GM12878 (cell line): ENCODE measurements around the gene LRRC58. TPM values are rescaled to one million over a fixed set of nuclear protein-coding genes. Genes with fewer than 3 reads are reported as not detected.

ENCODE experiments used
- ATAC-seq: fragments of 200-7000 bp; cut with Tn5 transposase; 3 replicates; pipeline ENCODE4 v1.9.1; 2020; ENCODE audit warnings: mild to moderate bottlenecking, moderate library complexity
- BruUV-seq: library from RNA; stranded (reverse); fragments of 400-500 nt; replicated peaks from 2 replicates; lab custom pipeline; 2021; lab: Mats Ljungman, UMichigan
- CTCF ChIA-PET: fragments of 300-600 bp; sonication (Branson Sonifier 250); formaldehyde crosslinking; extraction: SDS; loops from one replicate; lab custom pipeline; 2021; ENCODE audit warnings: inconsistent platforms; lab: Yijun Ruan, JAX
- POLR2A ChIA-PET: fragments of 350-600 bp; formaldehyde crosslinking; extraction: SDS; loops from one replicate; lab custom pipeline; 2021; ENCODE audit warnings: inconsistent platforms; lab: Charles Lee
- RAD21 ChIA-PET: fragments of 300-600 bp; sonication (Branson Sonifier 250); formaldehyde crosslinking; loops from one replicate; lab custom pipeline; 2023; ENCODE audit warnings: antibody characterized with exemption; ENCODE audit not compliant: unreplicated experiment; lab: Charles Lee
- SMC1A ChIA-PET: fragments of 300-600 bp; sonication (Branson Sonifier 250); formaldehyde crosslinking; loops from one replicate; lab custom pipeline; 2023; ENCODE audit not compliant: unreplicated experiment, uncharacterized antibody; lab: Charles Lee
- DNase-seq: peaks from one replicate; pipeline ENCODE4 v3.0.0-alpha.2; 2011; ENCODE audit warnings: low read depth, low spot score
- FAIRE-seq: peaks from 3 replicates; lab custom pipeline; 2011; peaks lifted over from hg19 to GRCh38; lab: Jason Lieb, UNC
- H2AFZ ChIP-seq: 2 replicates; pipeline ENCODE4 v1.6.0; 2011; ENCODE audit warnings: low read depth, low read length, control low read depth; ENCODE audit not compliant: control insufficient read depth
- H3K27ac ChIP-seq: 2 replicates; pipeline ENCODE4 v1.5.1; 2011; ENCODE audit warnings: control low read depth; ENCODE audit not compliant: control insufficient read depth, insufficient read depth
- H3K27me3 ChIP-seq, 2 experiments: replicated peaks in 1 of 2; 2 replicates each; pipeline versions ENCODE4 v1.6.0 to v1.6.1; 2011; ENCODE audit warnings: low read length in 1 of 2; ENCODE audit not compliant: control insufficient read depth in 2 of 2, insufficient read depth in 2 of 2
- H3K36me3 ChIP-seq, 2 experiments: 2 replicates each; pipeline ENCODE4 v1.5.1; 2011; ENCODE audit warnings: low read length in 1 of 2; ENCODE audit not compliant: control insufficient read depth in 2 of 2, insufficient read depth in 2 of 2
- H3K4me1 ChIP-seq: 2 replicates; pipeline ENCODE4 v1.6.1; 2011; ENCODE audit warnings: mild to moderate bottlenecking, low read length, moderate library complexity, mixed read lengths; ENCODE audit not compliant: control insufficient read depth, insufficient read depth
- H3K4me2 ChIP-seq: 2 replicates; pipeline ENCODE4 v1.6.0; 2011; ENCODE audit warnings: control low read depth; ENCODE audit not compliant: control insufficient read depth, insufficient read depth
- H3K4me3 ChIP-seq: fragments of 200-600 bp; sonication (generic); 2 replicates; pipeline ENCODE4 v1.5.1; 2016
- H3K79me2 ChIP-seq: 2 replicates; pipeline ENCODE4 v1.6.0; 2011; ENCODE audit warnings: low read length; ENCODE audit not compliant: control insufficient read depth, insufficient read depth
- H3K9ac ChIP-seq: 2 replicates; pipeline ENCODE4 v1.8.0; 2011; ENCODE audit warnings: low read length, control low read depth, mixed read lengths; ENCODE audit not compliant: control insufficient read depth, insufficient read depth
- H3K9me3 ChIP-seq: replicated peaks from 3 replicates; pipeline ENCODE4 v1.5.1; 2011; ENCODE audit warnings: mild to moderate bottlenecking, low read length; ENCODE audit not compliant: control insufficient read depth, insufficient read depth
- H4K20me1 ChIP-seq: 2 replicates; pipeline ENCODE4 v1.6.0; 2011; ENCODE audit not compliant: control insufficient read depth, insufficient read depth
- BCLAF1 ChIP-seq: fragments of 450-650 bp; IDR thresholded peaks from 2 replicates; pipeline ENCODE4 v1.6.1; 2017; ENCODE audit warnings: antibody characterized with exemption, mild to moderate bottlenecking, moderate library complexity
- BHLHE40 ChIP-seq, 2 experiments: fragments of 450-650 bp in 1 of 2; IDR thresholded peaks; 2 replicates each; pipeline ENCODE4 v1.6.1; 2011 to 2017; ENCODE audit warnings: low read depth in 2 of 2, borderline replicate concordance in 1 of 2, improper control_type of control experiment in 1 of 2, low read length in 1 of 2, mild to moderate bottlenecking in 1 of 2
- CUX1 ChIP-seq: IDR thresholded peaks from 2 replicates; pipeline ENCODE4 v1.6.1; 2012; ENCODE audit warnings: improper control_type of control experiment, low read depth, low read length; ENCODE audit not compliant: insufficient replicate concordance
- HDAC6 ChIP-seq: fragments of 200-600 bp; sonication (generic); IDR thresholded peaks from one replicate; pipeline ENCODE4 v1.8.0; 2017; ENCODE audit warnings: antibody characterized with exemption; ENCODE audit not compliant: unreplicated experiment
- HDGF ChIP-seq: fragments of 450-650 bp; IDR thresholded peaks from 2 replicates; pipeline ENCODE4 v1.6.1; 2016; ENCODE audit warnings: antibody characterized with exemption
- IRF5 ChIP-seq: fragments of 450-650 bp; IDR thresholded peaks from 2 replicates; pipeline ENCODE4 v1.6.1; 2017; ENCODE audit warnings: borderline replicate concordance
- MLLT1 ChIP-seq: fragments of 450-650 bp; IDR thresholded peaks from 2 replicates; pipeline ENCODE4 v1.6.1; 2016; ENCODE audit warnings: mild to moderate bottlenecking
- MTA3 ChIP-seq: IDR thresholded peaks from 2 replicates; pipeline ENCODE4 v1.6.1; 2012; ENCODE audit warnings: low read length, inconsistent platforms, borderline replicate concordance
- NR2F1 ChIP-seq: fragments of 450-650 bp; conservative IDR thresholded peaks from 2 replicates; pipeline ENCODE4 v1.6.1; 2017; ENCODE audit warnings: mild to moderate bottlenecking
- PML ChIP-seq: IDR thresholded peaks from 2 replicates; pipeline ENCODE4 v1.6.1; 2012; ENCODE audit warnings: low read length, inconsistent platforms
- RAD21 ChIP-seq: IDR thresholded peaks from 2 replicates; pipeline ENCODE4 v1.6.1; 2011; ENCODE audit warnings: mild to moderate bottlenecking, low read depth, low read length, moderate library complexity; ENCODE audit not compliant: insufficient read depth
- SIN3A ChIP-seq: IDR thresholded peaks from 2 replicates; pipeline ENCODE4 v1.6.1; 2012; ENCODE audit warnings: low read depth, low read length, improper control_type of control experiment
- TBL1XR1 ChIP-seq: IDR thresholded peaks from 2 replicates; pipeline ENCODE4 v1.6.1; 2012; ENCODE audit warnings: low read depth, low read length, improper control_type of control experiment
- ZNF217 ChIP-seq: fragments of 450-650 bp; IDR thresholded peaks from 2 replicates; pipeline ENCODE4 v1.6.1; 2017; ENCODE audit warnings: antibody characterized with exemption, mild to moderate bottlenecking
- WGBS: methylation state at CpG from one replicate; pipeline ENCODE4 v1.1.6; 2016; ENCODE audit warnings: low lambda C conversion rate; ENCODE audit not compliant: insufficient replicate concordance, insufficient coverage; ENCODE audit errors: missing lambda C conversion rate; 5-methylcytosine and 5-hydroxymethylcytosine counted together
- in situ Hi-C: fragments of 300-500 bp; cut with MboI; formaldehyde crosslinking; loops from 9 replicates; pipeline ENCODE4 v1.14.3; 2018; ENCODE audit warnings: mixed read lengths
- intact Hi-C: fragments of 100-400 bp; cut with micrococcal nuclease; formaldehyde crosslinking; loops from one replicate; pipeline ENCODE4 v1.14.2; 2022; ENCODE audit not compliant: unreplicated experiment
- polyA plus RNA-seq, 11 experiments: library from polyadenylated mRNA; depleted of rRNA in 4 of 11; unstranded in 6 of 11; stranded (reverse) in 5 of 11; fragments of >200 nt; fragmentation: Nextera tagmentation in 4 of 11; fragmentation: Illumina TruSeq in 1 of 11; extraction: Ambion mirVana in 4 of 11; extraction: Trizol in 1 of 11; gene quantifications; 1 replicate in 1 of 11; 2 replicates in 10 of 11; pipeline versions ENCODE4 v1.2.1 to v1.2.3, GENCODE V29; 2011 to 2016; ENCODE audit warnings: inconsistent platforms in 2 of 11, missing spikeins in 2 of 11, low read depth in 1 of 11
- total RNA-seq, 4 experiments: library from RNA; depleted of rRNA in 3 of 4; stranded (reverse); fragments of >200 nt in 3 of 4; fragmentation: Illumina TruSeq in 1 of 4; extraction: Trizol in 1 of 4; gene quantifications; 2 replicates each; pipeline versions ENCODE4 v1.2.1 to v1.2.3, GENCODE V29; 2013 to 2021

The LRRC58 gene
- total and polyA plus RNA-seq, 10 of the 15 experiments (the other 5 are each of a cell fraction or from before 2014, with no cell fraction given): 7.7 to 29.5 (median 18.8) TPM

- H2AFZ ChIP-seq: no peak overlapping the region
- no peak overlapping the region for H3K4me3 ChIP-seq
- ChIA-PET CTCF (no interaction called here), POLR2A (no interaction called here), SMC1A (no interaction called here), RAD21 (no interaction called here)
- no TSS peak for BruUV-seq
- H4K20me1 ChIP-seq: no peaks in the 10 kb centered on the region
- H3K36me3 ChIP-seq: no peaks in the 10 kb centered on the region
- no peak for DNase-seq
- no peaks in the 10 kb centered on the region for H3K79me2 ChIP-seq
- no peak for TF ChIP-seq TBL1XR1
- no peak for TF ChIP-seq ZNF217
- TF ChIP-seq IRF5: no peak
- TF ChIP-seq BHLHE40 (IDR thresholded peaks at IDR 0.05; ENCODE audit: borderline replicate concordance in 1 of 2, low read depth in 2 of 2, low read length in 1 of 2): no peak
- TF ChIP-seq MLLT1: no peak
- TF ChIP-seq HDAC6: no peak
- TF ChIP-seq PML: no peak
- no peak for TF ChIP-seq RAD21
- no peak for TF ChIP-seq NR2F1
- TF ChIP-seq CUX1: no peak
- no peak for TF ChIP-seq MTA3
- TF ChIP-seq HDGF: no peak
- TF ChIP-seq BCLAF1: no peak
- no peak for TF ChIP-seq SIN3A
- H3K9ac ChIP-seq: no peak overlapping the region
- no peak overlapping the region for H3K4me2 ChIP-seq
- H3K27ac ChIP-seq: no peak overlapping the region
- no peaks in the 10 kb centered on the region for H3K4me1 ChIP-seq
- no peaks in the 10 kb centered on the region; a peak in 1 of 4 replicates for H3K27me3 ChIP-seq
- WGBS: 33% methylated on average over 5 of the region's 5 CpGs
- no peaks in the 10 kb centered on the region for H3K9me3 ChIP-seq
- intact Hi-C loops: no loop called here
- ATAC-seq: no peak
- in situ Hi-C loops: no loop called here
- no peak for FAIRE-seq
These were observed 74.4 kb downstream of the LRRC58 start for GRCh38 chr3:120274739-120275167.
